ENCODE data around the gene CHEK1. TPM values are rescaled to one million over a fixed set of nuclear protein-coding genes. Genes with fewer than 3 reads are reported as not detected.

Gene CHEK1
- total RNA-seq, 1 donor from 2014 or later: 94.4 TPM

- intact Hi-C loops (cut with micrococcal nuclease): loop anchor here (1.0 to 5.0 kb wide), 8 partner anchors 33 to 642 kb away; partner anchors contain the start of genes CDON, EI24, FAM118B and FOXRED1
Measured at GRCh38 chr11:125625630-125626287, 796 bp downstream of the CHEK1 start.

DNA sequence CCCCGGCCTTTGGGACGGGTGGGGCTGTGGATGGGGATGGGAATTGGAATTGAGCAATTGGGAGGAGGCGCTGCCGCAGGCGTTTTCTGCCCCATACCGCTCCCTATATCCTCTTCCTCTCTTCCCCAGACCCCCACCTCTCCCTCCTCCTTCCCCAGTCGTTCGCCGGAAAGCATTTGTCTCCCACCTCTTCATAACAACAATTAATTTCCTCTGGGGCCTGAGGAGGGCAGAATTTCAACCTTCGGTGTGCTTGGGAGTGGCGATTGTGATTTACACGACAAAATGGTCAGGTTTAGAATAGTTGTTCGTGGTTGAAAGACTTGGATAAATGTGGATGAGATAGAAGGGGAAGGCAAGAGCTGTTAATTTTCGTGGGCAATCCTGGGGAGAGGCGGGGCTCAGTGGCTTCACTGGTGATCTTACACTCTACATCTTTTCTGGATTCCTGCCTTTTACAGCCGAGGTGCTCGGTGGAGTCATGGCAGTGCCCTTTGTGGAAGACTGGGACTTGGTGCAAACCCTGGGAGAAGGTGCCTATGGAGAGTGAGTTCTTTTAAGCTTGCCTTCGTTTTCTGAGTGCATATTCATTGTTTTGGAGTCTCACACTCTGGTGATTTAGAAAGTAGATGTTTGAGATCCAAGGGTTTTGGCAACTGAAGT lies 1.5 kb downstream of the CHEK1 start:
- intact Hi-C loops (cut with micrococcal nuclease): loop anchor here (5.0 kb wide), 3 partner anchors 436 to 641 kb away; partner anchors contain the start of genes CDON, FAM118B, FOXRED1 and RPUSD4

GRCh38 chr11:125627236-125627910 lies 2.4 kb downstream of the CHEK1 start:
- intact Hi-C loops (cut with micrococcal nuclease): loop anchor here (5.0 kb wide), 3 partner anchors 435 to 640 kb away; partner anchors contain the start of genes CDON, FAM118B, FOXRED1 and RPUSD4

GRCh38 chr11:125637840-125638239 lies 12.9 kb downstream of the CHEK1 start:
- intact Hi-C loops (cut with micrococcal nuclease): no loop called here

GRCh38 chr11:125638315-125638714 lies 13.4 kb downstream of the CHEK1 start:
- intact Hi-C loops (cut with micrococcal nuclease): no loop called here

GRCh38 chr11:125645871-125646270 lies 20.9 kb downstream of the CHEK1 start:
- intact Hi-C loops (cut with micrococcal nuclease): no loop called here

DNA sequence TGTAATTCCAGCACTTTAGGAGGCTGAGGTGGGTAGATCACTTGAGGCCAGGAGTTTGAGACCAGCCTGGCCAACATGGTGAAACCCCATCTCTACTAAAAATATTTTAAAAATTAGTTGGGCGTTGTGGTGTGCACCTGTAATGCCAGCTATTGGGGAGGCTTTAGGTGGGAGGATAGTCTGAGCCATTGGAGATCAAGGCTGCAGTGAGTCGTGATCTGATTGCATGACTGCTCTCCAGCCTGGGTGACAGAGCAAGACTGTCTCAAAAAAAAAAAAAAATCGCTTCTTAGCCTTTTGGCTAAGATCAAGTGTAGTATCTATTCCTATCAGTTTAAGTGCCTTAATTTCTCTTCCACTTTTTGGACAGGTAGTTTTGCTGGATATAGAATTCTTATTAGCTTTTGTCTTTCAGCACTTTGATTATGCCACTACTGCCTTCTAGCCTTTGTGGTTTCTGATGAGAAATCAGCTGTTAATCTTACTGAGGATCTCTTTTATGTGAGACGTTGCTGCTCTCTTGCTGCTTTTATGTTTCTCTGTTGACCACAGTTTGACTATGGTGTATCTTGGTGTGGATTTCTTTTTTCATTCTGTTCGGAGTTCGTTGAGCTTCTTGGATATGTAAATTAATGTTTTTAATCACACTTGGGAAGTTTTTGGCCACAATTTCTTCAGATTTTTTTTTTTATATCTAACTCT lies 24.7 kb downstream of the CHEK1 start:
- intact Hi-C loops (cut with micrococcal nuclease): no loop called here

DNA sequence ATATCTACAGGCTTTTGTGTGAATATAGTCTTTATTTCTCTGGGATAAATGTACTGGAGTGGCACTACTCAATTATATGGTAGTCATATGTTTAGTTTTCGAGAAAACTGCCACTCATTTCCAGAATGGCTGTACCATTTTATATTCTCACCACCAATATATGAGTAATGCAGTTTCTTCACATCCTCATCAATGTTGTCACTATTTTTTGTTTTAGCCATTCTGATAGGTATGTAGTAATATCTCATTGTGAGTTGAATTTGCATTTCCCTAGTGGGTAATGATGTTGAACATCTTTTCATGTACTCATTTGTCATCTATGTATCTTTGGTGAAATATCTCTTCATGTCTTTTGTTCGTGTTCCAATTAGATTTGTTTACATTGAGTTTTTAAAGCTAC lies 37.7 kb downstream of the CHEK1 start:
- intact Hi-C loops (cut with micrococcal nuclease): no loop called here

GRCh38 chr11:125663910-125664309 lies 38.9 kb downstream of the CHEK1 start:
- intact Hi-C loops (cut with micrococcal nuclease): no loop called here

- intact Hi-C loops (cut with micrococcal nuclease): no loop called here
Measured at GRCh38 chr11:125667151-125667550, 42.2 kb downstream of the CHEK1 start.

DNA sequence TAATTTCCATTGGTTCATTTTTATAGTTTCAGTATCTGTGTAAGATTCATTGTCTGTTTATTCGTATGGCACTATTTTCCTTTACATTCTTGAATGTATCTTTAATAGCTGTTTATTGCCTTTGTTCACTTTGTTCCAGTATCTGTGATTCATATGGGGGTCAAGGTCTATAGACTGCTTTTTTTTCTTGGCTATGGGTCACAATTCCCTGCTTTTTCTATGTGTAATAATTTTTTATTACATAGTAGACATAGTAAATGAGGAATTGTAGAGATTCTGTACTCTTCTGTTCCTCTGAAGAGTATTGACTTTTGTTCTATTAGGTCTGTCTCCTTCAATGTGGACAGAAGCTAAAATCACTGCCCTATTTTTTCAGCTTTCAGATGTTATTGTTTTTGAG lies 45.2 kb downstream of the CHEK1 start:
- intact Hi-C loops (cut with micrococcal nuclease): no loop called here

GRCh38 chr11:125671561-125671960 lies 46.6 kb downstream of the CHEK1 start:
- intact Hi-C loops (cut with micrococcal nuclease): no loop called here

DNA sequence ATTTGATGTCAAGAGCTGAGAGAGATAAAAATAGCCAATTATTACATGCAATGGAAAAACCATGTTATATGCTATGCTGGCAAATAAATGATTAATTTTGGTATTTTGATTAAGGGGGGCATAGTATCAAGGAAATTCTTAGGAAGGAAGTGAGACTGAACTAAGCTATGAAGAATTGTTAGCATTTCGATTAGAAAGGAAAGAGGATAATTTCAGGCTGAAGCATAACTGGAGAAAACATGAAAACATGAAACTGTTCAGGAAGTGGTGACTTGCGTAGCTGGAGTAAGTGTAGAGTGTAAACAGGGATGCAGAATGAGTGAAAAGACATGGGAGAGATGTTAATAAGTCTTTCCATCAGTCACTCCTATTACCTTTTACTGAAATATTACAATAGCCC lies 49.2 kb downstream of the CHEK1 start:
- intact Hi-C loops (cut with micrococcal nuclease): no loop called here

DNA sequence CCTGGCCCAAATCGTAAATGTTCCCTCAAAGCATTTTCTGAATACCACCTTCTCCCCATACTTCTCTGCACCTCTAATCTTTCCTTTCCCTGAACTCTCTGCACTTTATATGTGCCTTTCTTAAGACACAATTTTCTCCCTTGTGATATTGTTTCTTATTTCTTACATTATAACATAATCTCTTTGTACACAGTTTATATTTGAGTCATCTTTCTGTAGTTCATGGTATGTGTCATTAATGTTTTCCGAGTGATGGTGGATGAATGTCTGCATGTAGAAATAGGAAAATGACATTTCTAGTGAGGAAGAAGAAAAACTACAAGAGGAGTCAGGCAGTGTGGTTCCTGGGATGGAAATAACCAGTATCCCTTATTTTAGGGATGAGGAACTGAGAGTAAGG lies 50.2 kb downstream of the CHEK1 start:
- intact Hi-C loops (cut with micrococcal nuclease): no loop called here

DNA sequence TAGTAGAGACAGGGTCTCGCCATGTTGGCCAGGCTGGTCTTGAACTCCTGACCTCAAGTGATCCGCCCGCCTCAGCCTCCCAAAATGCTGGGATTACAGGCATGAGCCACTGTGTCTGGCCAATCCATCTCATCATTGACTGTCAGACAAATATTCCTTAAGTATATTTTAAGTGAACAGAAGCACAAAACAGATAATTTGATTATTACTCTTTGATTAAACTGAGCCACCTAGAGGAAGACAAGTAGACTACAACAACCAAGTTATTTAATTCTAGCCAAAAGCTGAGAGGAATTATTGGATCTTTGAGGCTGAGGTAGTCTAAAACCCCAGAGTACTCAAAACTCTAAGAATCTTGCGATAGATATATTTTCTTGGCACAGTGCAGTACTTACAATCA lies 54.4 kb downstream of the CHEK1 start:
- intact Hi-C loops (cut with micrococcal nuclease): no loop called here

DNA sequence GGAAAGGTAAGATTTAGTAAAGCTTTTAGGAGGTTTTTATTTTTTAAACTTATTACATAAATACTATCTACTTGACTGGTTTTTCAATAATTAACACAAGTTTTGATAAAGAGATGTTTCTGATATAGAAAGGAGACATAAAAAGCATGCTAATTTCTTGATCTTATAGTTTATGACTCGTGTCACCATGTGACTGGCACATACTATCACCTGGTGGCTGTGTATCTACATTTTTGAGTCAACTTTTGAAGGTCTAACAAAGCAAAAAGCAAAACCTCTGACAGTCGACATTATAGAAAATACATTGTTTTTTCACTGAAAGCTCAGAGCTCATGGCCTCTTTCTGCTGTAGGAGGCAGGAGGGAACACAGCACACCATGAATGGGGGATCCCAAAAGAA lies 54.9 kb downstream of the CHEK1 start:
- intact Hi-C loops (cut with micrococcal nuclease): no loop called here

DNA sequence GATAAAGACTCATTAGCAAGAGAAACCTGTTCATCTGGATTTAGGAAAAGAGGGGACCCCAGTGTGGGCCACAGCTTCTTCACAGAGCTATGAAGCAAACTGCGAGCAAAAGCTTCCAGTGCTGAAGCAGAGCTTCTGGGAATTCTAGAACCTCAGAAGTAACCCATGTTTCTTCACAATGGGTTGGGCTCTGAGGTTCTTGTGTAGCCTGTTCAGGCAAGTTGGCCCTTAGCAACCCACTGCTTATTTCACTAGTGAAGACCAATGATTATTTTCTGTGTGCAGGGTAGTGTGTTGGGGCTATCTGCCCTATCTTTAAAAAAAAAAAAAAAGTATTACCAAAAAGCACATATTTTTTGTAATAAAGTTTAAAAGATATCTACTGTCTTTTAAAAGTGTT lies 55.8 kb downstream of the CHEK1 start, which contains the start of gene ACRV1:
Gene ACRV1, minus strand, starts transcription at position 101 of the 400 bp plus-strand sequence. Its CDS starts 67 bp downstream, at position 34.
- intact Hi-C loops (cut with micrococcal nuclease): no loop called here

DNA sequence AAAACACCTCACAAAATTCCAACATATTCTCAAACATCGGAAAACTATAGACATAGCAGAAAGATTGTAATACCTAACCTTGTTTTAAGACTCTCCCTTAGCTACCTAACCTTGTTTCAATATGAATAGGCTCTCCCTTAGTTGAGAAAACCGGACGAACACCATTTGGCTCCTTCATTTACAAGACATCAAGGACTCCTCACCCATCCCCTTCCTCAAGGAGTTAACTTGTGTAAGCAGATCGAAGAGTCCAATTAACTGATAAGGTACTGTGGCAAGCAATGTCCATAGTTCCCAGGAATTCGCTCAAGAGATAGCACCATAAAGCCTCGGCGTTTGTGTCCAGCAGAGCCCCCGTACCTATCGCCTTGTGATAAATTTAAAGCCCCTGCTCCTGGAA lies 60.3 kb downstream of the CHEK1 start:
- intact Hi-C loops (cut with micrococcal nuclease): no loop called here

DNA sequence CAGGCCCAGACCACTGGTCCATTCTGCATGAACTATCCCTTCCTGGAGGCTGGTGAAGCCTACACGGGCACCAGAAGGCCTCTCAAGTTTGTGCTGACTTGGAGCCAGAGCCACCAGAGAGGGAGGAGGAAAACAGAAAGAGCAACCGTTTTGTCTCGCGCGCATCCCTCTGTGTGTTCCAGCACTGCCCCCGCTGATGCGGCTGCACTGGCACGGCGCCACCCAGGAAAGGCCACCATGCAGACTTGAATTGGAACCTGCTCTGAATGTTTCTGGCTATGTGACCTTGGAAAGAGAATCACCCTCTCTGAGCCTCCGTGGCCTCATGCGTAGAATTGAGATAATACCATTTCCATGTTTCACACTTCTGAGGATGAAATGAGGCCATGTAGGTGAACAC lies 63.1 kb downstream of the CHEK1 start:
- intact Hi-C loops (cut with micrococcal nuclease): no loop called here

- intact Hi-C loops (cut with micrococcal nuclease): no loop called here
Measured at GRCh38 chr11:125688632-125689031, 63.7 kb downstream of the CHEK1 start.

GRCh38 chr11:125689274-125689859 lies 64.4 kb downstream of the CHEK1 start:
- intact Hi-C loops (cut with micrococcal nuclease): no loop called here

Data from T-helper 2 cell treated with Interferon-gamma antibody and Interleukin-4, amounts not matched to agents 100 ng/mL and 5 ng/mL, for 36 hours (primary cell).